GM19372 (cell line): ENCODE data around the gene ARSB.
"Not testable (repeated sequence)": the region's sequence is repeated elsewhere in the genome, so short reads cannot be mapped to it uniquely, and the experiment has no call there.

Experiments used
- ATAC-seq: cut with Tn5 transposase; IDR thresholded peaks from one replicate; pipeline ENCODE4 v1.9.1; 2021; ENCODE audit warnings: mild to moderate bottlenecking, low read depth, moderate library complexity; ENCODE audit not compliant: unreplicated experiment

ARSB gene

DNA sequence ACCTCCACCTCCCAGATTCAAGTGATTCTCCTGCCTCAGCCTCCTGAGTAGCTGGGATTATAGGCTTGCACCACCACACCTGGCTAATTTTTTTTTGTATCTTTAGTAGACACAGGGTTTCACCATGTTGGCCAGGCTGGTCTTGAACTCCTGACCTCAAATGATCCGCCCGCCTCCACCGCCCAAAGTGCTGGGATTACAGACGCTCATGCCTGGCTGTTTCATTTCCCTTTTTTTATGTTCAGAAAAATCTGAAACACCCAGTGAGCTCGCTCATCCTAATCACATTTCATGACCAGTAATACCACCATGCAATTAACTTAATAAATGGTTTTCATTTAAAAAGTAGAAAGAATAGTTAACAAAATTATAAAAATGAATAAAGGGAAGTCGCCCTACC lies 252.4 kb downstream of the ARSB start:
- not testable (repeated sequence) for ATAC-seq

- ATAC-seq = no peak
These were observed 253.2 kb downstream of the ARSB start for GRCh38 chr5:78731884-78732283.

DNA sequence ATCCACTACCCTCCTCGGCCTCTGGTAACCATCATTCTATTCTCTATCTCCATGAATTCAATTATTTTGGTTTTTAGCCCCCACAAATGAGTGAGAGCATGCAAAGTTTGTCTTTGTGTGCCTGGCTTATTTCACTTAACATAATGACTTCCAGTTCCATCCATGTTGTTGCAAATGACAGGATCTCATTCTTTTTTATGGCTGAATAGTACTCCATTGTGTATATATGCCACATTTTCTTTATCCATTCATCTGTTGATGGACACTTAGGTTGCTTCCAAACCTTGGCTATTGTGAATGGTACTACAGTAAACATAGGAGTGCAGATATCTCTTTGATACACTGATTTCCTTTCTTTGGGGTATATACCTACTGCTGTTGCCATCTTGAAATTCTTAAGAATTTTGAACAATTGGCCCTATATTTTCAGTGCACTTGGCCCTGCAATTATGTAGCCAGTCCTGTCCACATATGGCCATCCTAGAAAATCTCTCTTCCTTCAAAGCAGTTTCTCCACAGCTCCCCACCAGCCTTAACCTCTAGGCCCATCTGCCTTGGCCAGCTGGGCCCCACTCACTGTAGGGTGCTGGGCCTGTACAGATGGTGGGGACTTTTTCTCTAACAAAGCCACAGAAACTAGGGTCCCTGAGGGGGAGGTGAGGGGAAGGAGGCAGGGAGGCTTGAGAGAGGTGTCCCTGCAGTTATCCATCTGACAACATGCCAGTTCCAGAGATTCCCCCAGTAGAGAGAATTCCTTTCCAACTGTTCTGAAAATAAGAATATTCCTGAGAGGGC lies 254.6 kb downstream of the ARSB start:
- no peak for ATAC-seq

GRCh38 chr5:78727786-78728761 lies 257.0 kb downstream of the ARSB start:
- ATAC-seq = peak; percentile 71
